Mucosa of stomach (tissue), 1 donor: ENCODE measurements around the gene OR6P1.

Source experiments
- H3K27me3 ChIP-seq: one replicate; pipeline ENCODE4 v1.7.0; 2013; ENCODE audit warnings: mild to moderate bottlenecking, low read length; ENCODE audit not compliant: control insufficient read depth, insufficient read depth
- H3K36me3 ChIP-seq: one replicate; pipeline ENCODE4 v1.7.0; 2013; ENCODE audit warnings: low read length; ENCODE audit not compliant: control insufficient read depth, insufficient read depth
- H3K4me1 ChIP-seq: one replicate; pipeline ENCODE4 v1.7.0; 2013; ENCODE audit warnings: mild to moderate bottlenecking, low read length; ENCODE audit not compliant: control insufficient read depth, insufficient read depth
- H3K4me3 ChIP-seq: one replicate; pipeline ENCODE4 v1.7.0; 2013; ENCODE audit warnings: low read length
- H3K9ac ChIP-seq: one replicate; pipeline ENCODE4 v1.7.0; 2013; ENCODE audit warnings: mild to moderate bottlenecking, low read length, moderate library complexity
- H3K9me3 ChIP-seq: one replicate; pipeline ENCODE4 v1.7.0; 2013; ENCODE audit warnings: mild to moderate bottlenecking, low read length, moderate library complexity; ENCODE audit not compliant: control insufficient read depth
- donor health status: Pancreatic carcinoma.

The OR6P1 gene

GRCh38 chr1:158570480-158570879, at the start of gene OR6P1:
Gene OR6P1, minus strand, starts transcription at chr1:158570580. Its CDS starts 6,976 bp downstream, at chr1:158563604.
- Histone ChIP-seq H3K4me1 (no peaks in the 10 kb centered on the region), H3K36me3 (no peaks in the 10 kb centered on the region), H3K27me3 (no peaks in the 10 kb centered on the region), H3K4me3 (no peak within 1 kb of the TSS), H3K9me3 (no peaks in the 10 kb centered on the region), H3K9ac (no peak within 1 kb of the TSS)

DNA sequence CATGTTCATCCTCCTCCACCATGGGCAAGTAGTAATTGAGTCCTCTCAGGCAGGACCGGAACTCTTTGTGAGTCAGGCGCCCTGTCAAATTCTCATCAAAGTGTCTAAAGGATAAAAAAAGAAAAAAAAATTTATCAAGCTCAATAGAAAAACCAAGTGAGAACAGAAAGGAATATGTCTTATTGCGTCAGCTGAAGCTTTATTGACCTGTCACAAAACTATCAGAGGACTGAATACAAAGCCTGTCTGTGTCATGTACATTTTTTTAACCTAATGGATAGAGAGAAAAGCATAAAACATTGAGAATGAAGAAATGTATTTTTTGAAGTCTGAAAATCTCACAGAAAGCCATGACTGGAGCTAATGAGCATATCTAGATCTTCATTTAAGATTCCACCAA, 43.4 kb upstream of the OR6P1 start:
- H3K9ac ChIP-seq = no peak overlapping the region
- no peaks in the 10 kb centered on the region for H3K9me3 ChIP-seq
- no peaks in the 10 kb centered on the region for H3K36me3 ChIP-seq
- H3K4me3 ChIP-seq = no peak overlapping the region
- no peaks in the 10 kb centered on the region for H3K27me3 ChIP-seq
- no peaks in the 10 kb centered on the region for H3K4me1 ChIP-seq

- H3K9ac ChIP-seq = no peak overlapping the region
- H3K4me1 ChIP-seq = no peaks in the 10 kb centered on the region
- no peaks in the 10 kb centered on the region for H3K27me3 ChIP-seq
- no peaks in the 10 kb centered on the region for H3K36me3 ChIP-seq
- no peaks in the 10 kb centered on the region for H3K9me3 ChIP-seq
- no peak overlapping the region for H3K4me3 ChIP-seq
Measured at GRCh38 chr1:158611916-158612315, 41.5 kb upstream of the OR6P1 start.

- Histone ChIP-seq H3K4me3 (no peak overlapping the region), H3K36me3 (no peaks in the 10 kb centered on the region), H3K9me3 (no peaks in the 10 kb centered on the region), H3K4me1 (no peaks in the 10 kb centered on the region), H3K9ac (no peak overlapping the region), H3K27me3 (no peaks in the 10 kb centered on the region)
Measured at GRCh38 chr1:158607296-158607695, 36.9 kb upstream of the OR6P1 start.

GRCh38 chr1:158604968-158605367, 34.6 kb upstream of the OR6P1 start, which contains the start of gene OR10Z1:
Gene OR10Z1, plus strand, starts transcription at chr1:158605268. Its CDS starts 1,171 bp downstream, at chr1:158606439.
- no peak within 1 kb of the TSS for H3K4me3 ChIP-seq
- no peaks in the 10 kb centered on the region for H3K9me3 ChIP-seq
- no peaks in the 10 kb centered on the region for H3K36me3 ChIP-seq
- no peak within 1 kb of the TSS for H3K9ac ChIP-seq
- H3K4me1 ChIP-seq = no peaks in the 10 kb centered on the region
- H3K27me3 ChIP-seq = no peaks in the 10 kb centered on the region

GRCh38 chr1:158600735-158601134, 30.4 kb upstream of the OR6P1 start:
- Histone ChIP-seq H3K4me1 (no peaks in the 10 kb centered on the region), H3K9me3 (no peaks in the 10 kb centered on the region), H3K9ac (no peak overlapping the region), H3K36me3 (no peaks in the 10 kb centered on the region), H3K27me3 (no peaks in the 10 kb centered on the region), H3K4me3 (no peak overlapping the region)

DNA sequence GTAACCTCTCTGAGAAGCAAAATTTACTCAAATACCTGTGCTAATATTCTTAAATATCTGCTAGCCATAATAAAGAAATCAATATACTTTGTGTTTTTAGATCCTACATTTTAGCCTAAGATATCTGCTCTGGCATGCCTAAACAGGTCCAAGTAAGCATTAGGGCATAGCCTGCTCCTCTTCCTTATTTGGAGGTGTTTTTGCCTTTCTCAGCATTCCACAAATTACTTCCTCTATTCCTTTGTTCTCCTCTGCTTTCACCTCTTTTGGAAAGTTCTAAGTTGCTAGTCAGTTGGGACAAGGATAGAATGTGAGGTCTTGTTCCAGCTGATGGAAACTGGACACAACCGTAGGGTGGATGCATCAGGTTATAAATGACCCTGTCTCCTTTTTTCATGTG, 16.6 kb upstream of the OR6P1 start:
- no peaks in the 10 kb centered on the region for H3K27me3 ChIP-seq
- H3K4me1 ChIP-seq = no peaks in the 10 kb centered on the region
- no peak overlapping the region for H3K4me3 ChIP-seq
- no peak overlapping the region for H3K9ac ChIP-seq
- H3K36me3 ChIP-seq = no peaks in the 10 kb centered on the region
- H3K9me3 ChIP-seq = no peaks in the 10 kb centered on the region

DNA sequence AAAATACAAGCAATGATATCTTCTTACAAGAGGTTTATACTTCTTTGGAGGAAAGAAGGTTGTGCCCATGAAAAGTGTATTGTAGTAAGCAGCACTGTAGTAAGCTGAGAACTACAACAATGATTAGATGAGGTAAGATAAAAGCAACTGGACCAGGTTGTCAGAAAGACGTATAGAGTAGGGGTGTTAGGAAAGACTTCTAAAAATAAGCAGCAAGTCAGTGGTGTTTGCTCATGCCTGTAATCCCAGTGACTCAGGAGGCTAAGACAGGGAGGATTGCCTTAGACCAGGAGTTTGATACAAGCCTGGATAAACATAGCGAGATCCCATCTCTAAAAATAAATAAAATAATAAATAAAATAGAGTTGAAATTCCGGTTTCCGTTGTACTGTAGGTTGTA, 13.6 kb upstream of the OR6P1 start:
- Histone ChIP-seq H3K27me3 (no peaks in the 10 kb centered on the region), H3K36me3 (no peaks in the 10 kb centered on the region), H3K4me1 (no peaks in the 10 kb centered on the region), H3K9ac (no peak overlapping the region), H3K4me3 (no peak overlapping the region), H3K9me3 (no peaks in the 10 kb centered on the region)

DNA sequence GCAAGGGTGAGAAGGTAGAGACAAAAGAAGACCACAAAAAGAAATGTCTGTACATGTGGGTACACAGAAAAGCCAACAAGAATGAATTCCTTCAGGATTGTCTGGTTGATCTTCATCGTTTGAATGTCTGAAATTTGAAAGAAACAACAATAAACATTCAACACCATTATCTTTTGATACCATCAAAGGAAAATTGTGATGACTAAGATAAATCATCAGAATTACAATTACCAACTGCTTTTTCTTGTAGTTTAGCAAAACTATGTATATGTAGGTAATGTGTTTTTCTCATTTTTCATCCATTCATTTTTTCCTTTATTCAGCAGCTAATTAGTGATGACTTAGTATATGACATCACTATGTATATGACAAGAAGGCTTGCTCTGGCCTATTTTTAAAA, 9.4 kb upstream of the OR6P1 start, which contains the start of gene OR10X1:
Gene OR10X1, minus strand, starts transcription at position 167 of the 400 bp plus-strand sequence. Its CDS starts 0 bp downstream, at position 167.
- Histone ChIP-seq H3K9ac (no peak within 1 kb of the TSS), H3K36me3 (no peaks in the 10 kb centered on the region), H3K4me3 (no peak within 1 kb of the TSS), H3K9me3 (no peaks in the 10 kb centered on the region), H3K4me1 (no peaks in the 10 kb centered on the region), H3K27me3 (no peaks in the 10 kb centered on the region)

DNA sequence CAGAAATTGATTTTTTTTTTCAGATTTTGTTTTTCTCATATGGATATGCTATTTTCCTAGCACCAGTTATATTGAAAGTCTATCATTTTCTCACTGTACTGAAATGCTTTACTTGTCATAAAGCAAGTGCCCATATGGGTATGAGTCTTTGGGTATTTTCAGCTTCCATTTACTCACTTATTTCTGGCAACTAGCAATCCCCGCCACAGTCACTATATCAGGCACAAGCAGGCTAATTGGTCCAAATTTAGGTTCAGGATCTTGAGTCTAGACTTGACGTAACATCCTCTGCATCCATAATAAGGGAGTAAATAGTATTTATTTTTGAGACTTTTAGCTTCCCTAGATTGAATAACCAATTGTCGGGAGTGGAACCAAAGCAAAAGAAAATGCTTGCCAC, 7.2 kb upstream of the OR6P1 start:
- Histone ChIP-seq H3K9ac (no peak overlapping the region), H3K36me3 (no peaks in the 10 kb centered on the region), H3K27me3 (no peaks in the 10 kb centered on the region), H3K4me3 (no peak overlapping the region), H3K4me1 (no peaks in the 10 kb centered on the region), H3K9me3 (no peaks in the 10 kb centered on the region)

DNA sequence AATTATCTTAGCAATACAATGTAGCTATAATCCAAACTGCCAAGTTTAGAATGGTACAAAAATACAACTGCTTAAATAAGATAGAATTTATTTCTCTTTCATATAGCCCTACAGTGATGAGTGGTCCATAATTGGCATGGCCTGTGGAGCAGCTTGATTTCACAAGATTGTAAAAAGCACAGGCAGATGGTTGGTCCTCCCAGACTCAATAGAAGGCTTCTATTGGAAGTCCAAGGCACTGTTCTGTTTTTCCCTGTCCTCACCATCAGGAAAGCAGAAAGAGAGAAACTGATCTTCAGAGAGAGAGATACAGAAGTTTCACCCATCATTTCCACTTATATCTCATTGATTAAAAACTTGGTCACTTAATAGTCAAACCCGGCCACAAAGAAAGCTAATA, 1.8 kb upstream of the OR6P1 start:
- H3K36me3 ChIP-seq = no peaks in the 10 kb centered on the region
- H3K9me3 ChIP-seq = no peaks in the 10 kb centered on the region
- H3K4me1 ChIP-seq = no peaks in the 10 kb centered on the region
- H3K4me3 ChIP-seq = no peak overlapping the region
- no peak overlapping the region for H3K9ac ChIP-seq
- no peaks in the 10 kb centered on the region for H3K27me3 ChIP-seq

- Histone ChIP-seq H3K9me3 (no peaks in the 10 kb centered on the region), H3K9ac (no peak overlapping the region), H3K4me1 (no peaks in the 10 kb centered on the region), H3K4me3 (no peak overlapping the region), H3K27me3 (no peaks in the 10 kb centered on the region), H3K36me3 (no peaks in the 10 kb centered on the region)
Measured at GRCh38 chr1:158564608-158565007, 5.8 kb downstream of the OR6P1 start.

DNA sequence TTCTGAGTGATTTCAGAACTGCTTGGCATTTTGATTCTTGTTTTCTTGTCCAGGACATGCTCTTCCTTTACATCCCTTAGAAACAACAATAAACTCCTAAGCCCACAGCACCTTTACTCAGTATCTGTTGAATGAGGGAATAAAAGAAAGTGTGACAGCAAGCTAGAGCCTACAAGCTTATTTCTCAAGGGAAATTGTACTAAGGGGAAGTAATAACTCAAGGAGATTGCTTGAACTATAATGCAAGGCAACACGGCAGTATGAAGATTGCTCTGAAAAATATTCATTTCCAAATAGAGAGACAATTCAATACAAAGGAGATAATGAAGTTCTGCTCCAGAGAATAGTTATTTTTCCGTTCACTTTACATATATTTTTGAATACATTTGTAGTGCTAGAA, 6.5 kb downstream of the OR6P1 start:
- no peaks in the 10 kb centered on the region for H3K4me1 ChIP-seq
- H3K27me3 ChIP-seq = no peaks in the 10 kb centered on the region
- no peak overlapping the region for H3K9ac ChIP-seq
- no peaks in the 10 kb centered on the region for H3K9me3 ChIP-seq
- H3K36me3 ChIP-seq = no peaks in the 10 kb centered on the region
- no peak overlapping the region for H3K4me3 ChIP-seq
